IgD-negative memory B cell (primary cell): ENCODE results near the gene PLEKHH2. TPM values are rescaled to one million over a fixed set of nuclear protein-coding genes. Genes with fewer than 3 reads are reported as not detected.
"Not testable (repeated sequence)": the region's sequence is repeated elsewhere in the genome, so short reads cannot be mapped to it uniquely, and the experiment has no call there.

Experiments used
- H3K27ac Mint-ChIP-seq, 3 donors: one replicate each; pipeline ENCODE4 v1.8.0; 2020 to 2022; ENCODE audit warnings: mild to moderate bottlenecking in 3 of 3, mixed read lengths in 3 of 3, moderate library complexity in 1 of 3
- H3K27me3 Mint-ChIP-seq: one replicate; pipeline ENCODE4 v1.8.0; 2021; ENCODE audit warnings: mixed read lengths
- H3K36me3 Mint-ChIP-seq: one replicate; pipeline ENCODE4 v1.8.0; 2020; ENCODE audit warnings: mild to moderate bottlenecking, mixed read lengths
- H3K4me1 Mint-ChIP-seq, 3 donors: one replicate each; pipeline ENCODE4 v1.8.0; 2020 to 2022; ENCODE audit warnings: mixed read lengths in 3 of 3, mild to moderate bottlenecking in 1 of 3
- H3K4me3 Mint-ChIP-seq, 4 donors: one replicate each; pipeline ENCODE4 v1.8.0; 2020 to 2022; ENCODE audit warnings: mild to moderate bottlenecking in 4 of 4, mixed read lengths in 4 of 4, moderate library complexity in 3 of 4
- H3K9me3 Mint-ChIP-seq, 3 donors: one replicate each; pipeline ENCODE4 v1.8.0; 2020 to 2021; ENCODE audit warnings: mixed read lengths in 3 of 3, mild to moderate bottlenecking in 1 of 3
- polyA plus RNA-seq: library from polyadenylated mRNA; unstranded; fragments of 300-500 nt; fragmentation: Illumina TruSeq; gene quantifications from one replicate; pipeline ENCODE4 v1.2.3, GENCODE V29; 2021

The PLEKHH2 gene
- 0.46 TPM for polyA plus RNA-seq

GRCh38 chr2:43637030-43637803, at the start of gene PLEKHH2:
Gene PLEKHH2 (plus strand): TSS chr2:43637260. CDS start chr2:43644674, 7,414 bp downstream.
- Mint-ChIP-seq H3K4me3 (peak within 1 kb of the TSS; percentile 80 to 95 (median 90)), H3K27me3 (peaks cover 35% of the 10 kb centered on the region), H3K36me3 (peaks cover 4% of the 10 kb centered on the region), H3K27ac (peak within 1 kb of the TSS in 2 of 3 donors; percentile 7 to 27), H3K9me3 (peaks cover 0 to 3% (median 0%) of the 10 kb centered on the region in 3 donors), H3K4me1 (peaks cover 8 to 13% (median 12%) of the 10 kb centered on the region in 3 donors)

- H3K4me1 Mint-ChIP-seq: peaks cover 17 to 22% (median 20%) of the 10 kb centered on the region in 3 donors
- peak overlapping the region in 1 of 3 donors; percentile 84 for H3K27ac Mint-ChIP-seq
- H3K36me3 Mint-ChIP-seq: peaks cover 3% of the 10 kb centered on the region
- H3K27me3 Mint-ChIP-seq: no peaks in the 10 kb centered on the region
- no peaks in the 10 kb centered on the region for H3K9me3 Mint-ChIP-seq
- no peak overlapping the region for H3K4me3 Mint-ChIP-seq
Observed at GRCh38 chr2:43592443-43592842, 44.6 kb upstream of the PLEKHH2 start.

GRCh38 chr2:43593254-43593653, 43.8 kb upstream of the PLEKHH2 start:
- H3K4me1 Mint-ChIP-seq: peaks cover 17 to 22% (median 20%) of the 10 kb centered on the region in 3 donors
- H3K9me3 Mint-ChIP-seq: no peaks in the 10 kb centered on the region

GRCh38 chr2:43594875-43595274, 42.2 kb upstream of the PLEKHH2 start:
- H3K9me3 Mint-ChIP-seq: no peaks in the 10 kb centered on the region
- H3K4me3 Mint-ChIP-seq: peak overlapping the region; percentile 95 to 98 (median 96)
- no peaks in the 10 kb centered on the region for H3K27me3 Mint-ChIP-seq
- peaks cover 3% of the 10 kb centered on the region for H3K36me3 Mint-ChIP-seq
- H3K4me1 Mint-ChIP-seq: peaks cover 17 to 22% (median 20%) of the 10 kb centered on the region in 3 donors
- peak overlapping the region; percentile 94 to 99 (median 97) for H3K27ac Mint-ChIP-seq

More at GRCh38 chr2:43593254-43593653, 43.8 kb upstream of the PLEKHH2 start:
- Mint-ChIP-seq H3K36me3 (peaks cover 3% of the 10 kb centered on the region), H3K4me3 (peak overlapping the region in 2 of 4 donors; percentile 58 to 83), H3K27ac (peak overlapping the region in 1 of 3 donors; percentile 84), H3K27me3 (no peaks in the 10 kb centered on the region)

- Mint-ChIP-seq H3K4me3 (peak within 1 kb of the TSS; percentile 95 to 98 (median 96)), H3K36me3 (peaks cover 3% of the 10 kb centered on the region), H3K27ac (peak within 1 kb of the TSS; percentile 94 to 99 (median 97)), H3K27me3 (no peaks in the 10 kb centered on the region), H3K9me3 (no peaks in the 10 kb centered on the region), H3K4me1 (peaks cover 17 to 22% (median 20%) of the 10 kb centered on the region in 3 donors)
Observed at GRCh38 chr2:43595603-43596412, 41.3 kb upstream of the PLEKHH2 start, which contains the start of gene THADA. Gene THADA (minus strand): TSS chr2:43596038. CDS start chr2:43592392, 3,646 bp downstream.

- H3K4me3 Mint-ChIP-seq: not testable (repeated sequence)
Observed at GRCh38 chr2:43600596-43600995, 36.5 kb upstream of the PLEKHH2 start.

GRCh38 chr2:43604674-43605073, 32.4 kb upstream of the PLEKHH2 start:
- no peak overlapping the region for H3K4me3 Mint-ChIP-seq
- no peaks in the 10 kb centered on the region for H3K4me1 Mint-ChIP-seq
- peaks cover 2% of the 10 kb centered on the region for H3K27me3 Mint-ChIP-seq
- no peak overlapping the region for H3K27ac Mint-ChIP-seq
- no peaks in the 10 kb centered on the region for H3K36me3 Mint-ChIP-seq
- no peaks in the 10 kb centered on the region for H3K9me3 Mint-ChIP-seq

More at GRCh38 chr2:43600596-43600995, 36.5 kb upstream of the PLEKHH2 start:
- not testable (repeated sequence) for H3K9me3 Mint-ChIP-seq, H3K27me3 Mint-ChIP-seq, H3K36me3 Mint-ChIP-seq, H3K4me1 Mint-ChIP-seq, H3K27ac Mint-ChIP-seq

- Mint-ChIP-seq H3K27ac (no peak overlapping the region), H3K9me3 (no peaks in the 10 kb centered on the region), H3K36me3 (no peaks in the 10 kb centered on the region), H3K4me1 (no peaks in the 10 kb centered on the region), H3K27me3 (peaks cover 2% of the 10 kb centered on the region), H3K4me3 (no peak overlapping the region)
Observed at GRCh38 chr2:43605079-43605655, 31.9 kb upstream of the PLEKHH2 start.

GRCh38 chr2:43605851-43606250, 31.2 kb upstream of the PLEKHH2 start:
- no peaks in the 10 kb centered on the region for H3K9me3 Mint-ChIP-seq
- H3K27me3 Mint-ChIP-seq: peaks cover 2% of the 10 kb centered on the region
- H3K36me3 Mint-ChIP-seq: no peaks in the 10 kb centered on the region
- no peak overlapping the region for H3K27ac Mint-ChIP-seq
- H3K4me1 Mint-ChIP-seq: no peaks in the 10 kb centered on the region
- no peak overlapping the region for H3K4me3 Mint-ChIP-seq

GRCh38 chr2:43609290-43609918, 27.7 kb upstream of the PLEKHH2 start:
- H3K36me3 Mint-ChIP-seq: peaks cover 3% of the 10 kb centered on the region
- peaks cover 0 to 2% (median 2%) of the 10 kb centered on the region in 3 donors for H3K4me1 Mint-ChIP-seq
- H3K9me3 Mint-ChIP-seq: no peaks in the 10 kb centered on the region
- peaks cover 5% of the 10 kb centered on the region for H3K27me3 Mint-ChIP-seq
- peak overlapping the region in 1 of 3 donors; percentile 76 for H3K27ac Mint-ChIP-seq
- no peak overlapping the region for H3K4me3 Mint-ChIP-seq

- Mint-ChIP-seq H3K27me3 (peaks cover 5% of the 10 kb centered on the region), H3K9me3 (no peaks in the 10 kb centered on the region), H3K4me3 (no peak overlapping the region), H3K36me3 (peaks cover 3% of the 10 kb centered on the region), H3K4me1 (peaks cover 0 to 2% (median 2%) of the 10 kb centered on the region in 3 donors), H3K27ac (no peak overlapping the region)
Observed at GRCh38 chr2:43610361-43610760, 26.7 kb upstream of the PLEKHH2 start.

- H3K27ac Mint-ChIP-seq: peak overlapping the region in 1 of 3 donors; percentile 47
- no peak overlapping the region for H3K4me3 Mint-ChIP-seq
Observed at GRCh38 chr2:43611987-43612894, 24.8 kb upstream of the PLEKHH2 start.

GRCh38 chr2:43612944-43613343, 24.1 kb upstream of the PLEKHH2 start:
- H3K27me3 Mint-ChIP-seq: peaks cover 6% of the 10 kb centered on the region
- H3K27ac Mint-ChIP-seq: no peak overlapping the region
- peaks cover 0 to 2% (median 2%) of the 10 kb centered on the region in 3 donors for H3K4me1 Mint-ChIP-seq
- no peaks in the 10 kb centered on the region for H3K9me3 Mint-ChIP-seq
- peaks cover 5% of the 10 kb centered on the region for H3K36me3 Mint-ChIP-seq
- no peak overlapping the region for H3K4me3 Mint-ChIP-seq

More at GRCh38 chr2:43611987-43612894, 24.8 kb upstream of the PLEKHH2 start:
- Mint-ChIP-seq H3K36me3 (peaks cover 5% of the 10 kb centered on the region), H3K4me1 (peaks cover 0 to 2% (median 2%) of the 10 kb centered on the region in 3 donors), H3K9me3 (no peaks in the 10 kb centered on the region), H3K27me3 (peaks cover 5% of the 10 kb centered on the region)
